Mesendoderm (in vitro differentiated cells): ENCODE data around the gene DLG5.

Experiments used
- DNase-seq: peaks from one replicate; pipeline ENCODE4 v3.0.0; 2013
- H2AK5ac ChIP-seq: 2 replicates; pipeline ENCODE4 v1.6.1; 2013; ENCODE audit warnings: low read length, inconsistent platforms
- H2BK120ac ChIP-seq: 2 replicates; pipeline ENCODE4 v1.6.1; 2013; ENCODE audit warnings: low read depth, mild to moderate bottlenecking, low read length, moderate library complexity, mixed read lengths
- H2BK15ac ChIP-seq: replicated peaks from 2 replicates; pipeline ENCODE4 v1.6.1; 2013; ENCODE audit warnings: low read depth, mild to moderate bottlenecking, moderate library complexity
- H2BK5ac ChIP-seq: 2 replicates; pipeline ENCODE4 v1.6.1; 2013; ENCODE audit warnings: low read length, inconsistent platforms
- H3K18ac ChIP-seq: 2 replicates; pipeline ENCODE4 v1.6.1; 2013; ENCODE audit warnings: mild to moderate bottlenecking, low read length, mixed read lengths
- H3K23ac ChIP-seq: one replicate; pipeline ENCODE4 v1.6.1; 2013; ENCODE audit warnings: low read length
- H3K27ac ChIP-seq: 2 replicates; pipeline ENCODE4 v1.5.1; 2013; ENCODE audit warnings: low read depth, mild to moderate bottlenecking, inconsistent platforms, low read length, moderate library complexity
- H3K27me3 ChIP-seq: 2 replicates; pipeline ENCODE4 v1.6.1; 2013; ENCODE audit warnings: low read length, control low read depth, mild to moderate bottlenecking, inconsistent platforms; ENCODE audit not compliant: insufficient read depth, poor library complexity
- H3K36me3 ChIP-seq: 2 replicates; pipeline ENCODE4 v1.6.1; 2013; ENCODE audit warnings: low read length, inconsistent platforms; ENCODE audit not compliant: control insufficient read depth, insufficient read depth
- H3K4ac ChIP-seq: one replicate; pipeline ENCODE4 v1.6.1; 2013; ENCODE audit warnings: low read depth, mild to moderate bottlenecking, low read length, moderate library complexity
- H3K4me1 ChIP-seq: 2 replicates; pipeline ENCODE4 v1.6.1; 2013; ENCODE audit warnings: low read depth, low read length, inconsistent platforms; ENCODE audit not compliant: control insufficient read depth
- H3K4me2 ChIP-seq: 2 replicates; pipeline ENCODE4 v1.6.1; 2013; ENCODE audit warnings: low read length
- H3K4me3 ChIP-seq: 2 replicates; pipeline ENCODE4 v1.5.1; 2013; ENCODE audit warnings: mild to moderate bottlenecking, low read length
- H3K56ac ChIP-seq: one replicate; pipeline ENCODE4 v1.6.1; 2013; ENCODE audit warnings: low read length
- H3K79me1 ChIP-seq: 2 replicates; pipeline ENCODE4 v1.6.1; 2013; ENCODE audit warnings: low read length, inconsistent platforms
- H3K79me2 ChIP-seq: 2 replicates; pipeline ENCODE4 v1.6.1; 2013; ENCODE audit warnings: mild to moderate bottlenecking, low read length; ENCODE audit not compliant: control insufficient read depth, insufficient read depth
- H3K9ac ChIP-seq: 2 replicates; pipeline ENCODE4 v1.6.1; 2013; ENCODE audit warnings: low read length, inconsistent platforms
- H4K5ac ChIP-seq: one replicate; pipeline ENCODE4 v1.6.1; 2013; ENCODE audit warnings: low read length
- H4K8ac ChIP-seq: one replicate; pipeline ENCODE4 v1.6.1; 2013; ENCODE audit warnings: low read depth, mild to moderate bottlenecking, control low read depth, low read length, moderate library complexity
- WGBS: extraction: QIAGEN DNeasy Blood & Tissue Kit; methylation state at CpG from one replicate; pipeline ENCODE4 v1.1.7; 2013; ENCODE audit warnings: low lambda C conversion rate, missing lambda C conversion rate; ENCODE audit not compliant: insufficient coverage; ENCODE audit errors: extremely low coverage; 5-methylcytosine and 5-hydroxymethylcytosine counted together

The DLG5 gene

DNA sequence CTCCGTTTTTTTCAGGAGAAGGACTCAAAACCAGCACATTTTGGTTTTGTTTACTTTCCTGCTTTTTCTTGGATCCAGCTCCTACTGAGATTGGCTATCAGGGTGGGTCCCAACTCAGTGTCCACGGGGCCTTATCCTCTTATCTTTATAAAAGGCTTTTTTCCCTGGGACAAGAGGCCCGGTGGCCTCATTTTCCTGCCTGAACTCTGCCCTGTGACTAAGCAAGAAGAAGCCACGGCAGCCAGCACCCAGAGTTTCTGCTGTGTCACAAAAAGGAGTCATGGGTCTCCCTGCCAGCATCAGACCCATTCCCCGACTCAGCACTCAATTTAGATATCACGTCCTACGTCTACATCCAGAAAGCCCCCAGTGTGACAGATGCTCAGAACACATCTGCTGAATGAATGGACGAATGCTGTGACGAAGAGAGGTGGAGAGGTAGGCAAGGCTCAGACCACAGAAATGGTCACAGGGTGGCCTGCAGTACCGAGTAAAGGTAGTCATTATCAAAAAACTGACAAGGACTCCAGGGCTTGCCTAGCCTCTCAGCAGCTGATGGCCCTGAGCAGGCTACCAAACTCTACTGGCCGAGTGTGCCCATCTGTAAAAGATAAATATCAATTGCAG, 16.7 kb downstream of the DLG5 start:
- H3K27me3 ChIP-seq: no peaks in the 10 kb centered on the region
- no peak overlapping the region for H4K8ac ChIP-seq
- H3K4me1 ChIP-seq: peaks cover 5% of the 10 kb centered on the region
- H3K79me1 ChIP-seq: peaks cover 8% of the 10 kb centered on the region
- H3K56ac ChIP-seq: peak overlapping the region; percentile 1
- no peak overlapping the region for H2AK5ac ChIP-seq
- WGBS: no CpG with 5 or more reads among the region's 11 CpGs
- peak overlapping the region; percentile 29 for H3K9ac ChIP-seq
- no peak overlapping the region for H2BK15ac ChIP-seq
- no peak overlapping the region for H3K18ac ChIP-seq
- no peak overlapping the region for H2BK5ac ChIP-seq
- peak overlapping the region; percentile 1 for H3K27ac ChIP-seq
- no peak overlapping the region for H4K5ac ChIP-seq
- H3K4ac ChIP-seq: no peak overlapping the region
- H2BK120ac ChIP-seq: no peak overlapping the region
- peaks cover 98% of the 10 kb centered on the region for H3K79me2 ChIP-seq
- DNase-seq: no peak
- H3K4me3 ChIP-seq: no peak overlapping the region
- H3K4me2 ChIP-seq: no peak overlapping the region
- no peak overlapping the region for H3K23ac ChIP-seq
- no peaks in the 10 kb centered on the region for H3K36me3 ChIP-seq

DNA sequence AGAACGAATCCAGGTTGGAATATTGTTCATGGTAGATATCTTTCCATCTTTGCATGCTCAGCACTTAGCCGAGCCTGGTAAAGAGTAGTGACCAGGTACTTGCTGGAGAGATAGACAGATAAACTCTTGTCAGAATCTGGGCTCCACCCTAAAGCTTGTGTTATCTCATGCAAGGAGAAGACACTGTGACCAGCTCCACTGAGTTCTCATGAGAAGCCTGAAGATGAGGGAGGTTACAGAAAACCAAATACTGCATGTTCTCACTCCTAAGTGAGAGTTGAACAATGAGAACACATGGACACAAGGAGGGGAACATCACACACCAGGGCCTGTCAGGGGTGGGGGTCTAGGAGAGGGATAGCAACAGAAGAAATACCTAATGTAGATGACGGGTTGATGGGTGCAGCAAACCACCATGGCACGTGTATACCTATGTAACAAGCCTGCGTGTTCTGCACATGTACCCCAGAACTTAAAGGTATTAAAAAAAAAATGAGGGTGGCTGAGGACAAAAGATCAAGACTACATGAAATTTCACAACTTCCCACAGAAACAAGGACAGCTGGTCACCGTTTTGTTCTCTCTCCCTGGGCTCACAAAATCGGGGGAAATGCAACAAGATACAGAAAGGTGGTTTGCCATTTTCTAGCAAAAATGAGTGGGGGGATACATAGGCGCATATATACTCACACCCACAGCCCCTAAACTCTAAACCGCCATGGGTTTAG, 17.4 kb downstream of the DLG5 start:
- Histone ChIP-seq H3K27me3 (no peaks in the 10 kb centered on the region), H3K56ac (peak overlapping the region; percentile 1), H2BK5ac (no peak overlapping the region), H3K79me2 (peaks cover 96% of the 10 kb centered on the region), H3K27ac (no peak overlapping the region), H2AK5ac (no peak overlapping the region), H3K36me3 (no peaks in the 10 kb centered on the region), H2BK15ac (no peak overlapping the region), H4K8ac (no peak overlapping the region), H3K4ac (no peak overlapping the region), H3K4me3 (no peak overlapping the region), H2BK120ac (no peak overlapping the region), H3K4me2 (no peak overlapping the region), H3K9ac (peak overlapping the region; percentile 29), H3K79me1 (peaks cover 10% of the 10 kb centered on the region), H3K23ac (no peak overlapping the region), H3K4me1 (peaks cover 5% of the 10 kb centered on the region), H3K18ac (no peak overlapping the region), H4K5ac (no peak overlapping the region)
- WGBS: no CpG with 5 or more reads among the region's 9 CpGs
- DNase-seq: no peak

DNA sequence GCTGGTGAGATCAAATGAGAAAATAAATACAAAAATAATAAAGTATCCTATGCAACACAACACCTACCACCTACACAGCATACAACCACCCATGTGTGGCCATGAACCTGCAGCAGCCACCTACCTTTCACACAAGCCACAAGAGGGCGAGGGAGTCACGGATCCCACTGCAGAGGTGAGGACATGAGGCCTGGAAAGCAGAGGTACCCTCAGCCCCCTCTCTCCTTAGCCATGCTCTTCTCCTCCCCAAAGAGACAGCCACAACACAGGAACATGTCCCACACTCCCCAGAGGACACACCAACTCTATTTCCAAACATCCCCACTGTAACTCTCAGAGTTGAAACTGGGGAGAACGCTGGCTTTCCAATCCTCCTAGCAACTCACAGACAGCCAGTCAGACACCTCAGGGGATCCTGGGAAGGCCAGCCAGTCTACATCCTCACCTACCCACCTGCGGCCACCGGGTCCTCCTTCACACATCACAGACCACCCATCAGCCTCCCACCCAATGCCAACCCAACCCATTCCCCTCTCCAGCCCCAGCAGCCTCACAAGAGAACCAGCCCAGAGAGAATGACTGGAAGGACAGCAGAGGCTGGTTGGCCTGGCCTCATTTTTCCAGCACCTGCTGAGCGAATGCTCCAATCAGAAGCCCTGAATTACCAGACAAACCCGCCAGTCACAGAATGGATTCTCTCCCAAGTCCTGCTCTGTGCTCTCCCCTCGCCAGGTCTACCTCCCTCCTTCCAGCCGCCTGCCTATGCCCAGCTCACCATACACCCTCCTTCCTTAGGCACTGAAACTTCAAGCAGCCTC, 18.4 kb downstream of the DLG5 start:
- DNase-seq: peak; percentile 81
- no peaks in the 10 kb centered on the region for H3K36me3 ChIP-seq
- H3K56ac ChIP-seq: peak overlapping the region; percentile 25
- H3K79me1 ChIP-seq: peaks cover 15% of the 10 kb centered on the region
- H3K4me2 ChIP-seq: no peak overlapping the region
- peaks cover 5% of the 10 kb centered on the region for H3K4me1 ChIP-seq
- H3K4me3 ChIP-seq: no peak overlapping the region
- no CpG with 5 or more reads among the region's 9 CpGs for WGBS
- H4K8ac ChIP-seq: no peak overlapping the region
- H3K27me3 ChIP-seq: no peaks in the 10 kb centered on the region
- H3K79me2 ChIP-seq: peaks cover 92% of the 10 kb centered on the region
- no peak overlapping the region for H3K18ac ChIP-seq
- H2BK15ac ChIP-seq: no peak overlapping the region
- H3K4ac ChIP-seq: no peak overlapping the region
- no peak overlapping the region for H3K27ac ChIP-seq
- H4K5ac ChIP-seq: no peak overlapping the region
- no peak overlapping the region for H2BK120ac ChIP-seq
- H3K23ac ChIP-seq: no peak overlapping the region
- H2BK5ac ChIP-seq: no peak overlapping the region
- no peak overlapping the region for H2AK5ac ChIP-seq
- no peak overlapping the region for H3K9ac ChIP-seq

DNA sequence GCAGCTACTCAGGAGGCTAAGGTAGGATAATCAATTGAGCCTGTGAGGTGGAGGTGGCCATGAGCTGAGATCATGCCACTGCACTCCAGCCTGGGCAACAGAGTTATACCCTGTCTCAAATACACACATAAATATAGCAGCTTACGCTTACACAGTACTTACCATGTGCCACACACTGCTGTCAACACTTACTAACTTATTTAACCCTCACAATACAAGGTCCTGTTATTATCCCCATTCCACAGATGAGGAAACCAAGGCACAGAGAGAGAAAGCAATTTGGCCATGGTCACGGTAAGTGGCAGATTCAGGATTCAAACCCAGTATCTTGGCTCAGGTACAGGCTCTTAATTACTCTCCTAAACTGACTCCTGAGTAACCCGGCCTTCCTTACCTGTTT, 19.1 kb downstream of the DLG5 start:
- Histone ChIP-seq H4K5ac (no peak overlapping the region), H3K18ac (no peak overlapping the region), H2BK15ac (no peak overlapping the region), H3K27ac (no peak overlapping the region), H3K23ac (no peak overlapping the region), H2BK5ac (no peak overlapping the region), H3K79me1 (peaks cover 15% of the 10 kb centered on the region), H3K79me2 (peaks cover 88% of the 10 kb centered on the region), H3K4me1 (peaks cover 5% of the 10 kb centered on the region), H3K4me2 (no peak overlapping the region), H2BK120ac (no peak overlapping the region), H3K56ac (no peak overlapping the region), H3K9ac (no peak overlapping the region), H3K36me3 (no peaks in the 10 kb centered on the region), H4K8ac (no peak overlapping the region), H3K4me3 (no peak overlapping the region), H3K27me3 (no peaks in the 10 kb centered on the region), H3K4ac (no peak overlapping the region), H2AK5ac (no peak overlapping the region)
- WGBS: no CpG with 5 or more reads among the region's 3 CpGs
- no peak for DNase-seq

DNA sequence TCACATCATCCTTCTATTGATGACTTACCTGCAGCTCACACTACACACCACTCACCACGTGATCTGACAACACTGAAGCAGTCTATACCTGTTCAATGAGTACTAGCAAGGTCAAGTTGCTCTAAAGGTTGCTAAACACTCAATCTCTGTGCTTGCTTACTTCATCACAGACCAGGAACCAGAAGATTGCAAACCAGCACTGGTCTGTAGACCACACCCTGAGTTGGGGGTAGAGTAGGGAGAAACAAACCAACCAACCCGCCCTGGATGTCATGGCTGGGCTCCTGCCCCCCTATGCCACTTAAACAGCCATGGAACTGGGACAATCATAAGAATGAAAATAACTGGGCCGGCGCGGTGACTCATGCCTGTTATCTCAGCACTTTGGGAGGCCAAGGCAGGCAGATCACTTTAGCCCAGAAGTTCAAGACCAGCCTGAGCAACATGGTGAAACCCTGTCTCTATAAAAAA, 19.6 kb downstream of the DLG5 start:
- Histone ChIP-seq H2BK120ac (no peak overlapping the region), H2BK5ac (no peak overlapping the region), H3K4ac (no peak overlapping the region), H3K18ac (no peak overlapping the region), H3K23ac (no peak overlapping the region), H4K5ac (no peak overlapping the region), H3K4me2 (no peak overlapping the region), H3K79me2 (peaks cover 88% of the 10 kb centered on the region), H3K4me3 (no peak overlapping the region), H3K27me3 (no peaks in the 10 kb centered on the region), H3K27ac (no peak overlapping the region), H3K4me1 (peaks cover 5% of the 10 kb centered on the region), H3K79me1 (peaks cover 15% of the 10 kb centered on the region), H3K9ac (no peak overlapping the region), H3K36me3 (no peaks in the 10 kb centered on the region), H4K8ac (no peak overlapping the region), H3K56ac (no peak overlapping the region), H2BK15ac (no peak overlapping the region), H2AK5ac (no peak overlapping the region)
- WGBS: no CpG with 5 or more reads among the region's 5 CpGs
- DNase-seq: no peak
